Fibroblast of skin of abdomen (primary cell): ENCODE results near the gene BMP2K.

ENCODE experiments used
- DNase-seq: peaks from one replicate; pipeline ENCODE4 v3.0.0-alpha.2; 2013

The BMP2K gene

DNA sequence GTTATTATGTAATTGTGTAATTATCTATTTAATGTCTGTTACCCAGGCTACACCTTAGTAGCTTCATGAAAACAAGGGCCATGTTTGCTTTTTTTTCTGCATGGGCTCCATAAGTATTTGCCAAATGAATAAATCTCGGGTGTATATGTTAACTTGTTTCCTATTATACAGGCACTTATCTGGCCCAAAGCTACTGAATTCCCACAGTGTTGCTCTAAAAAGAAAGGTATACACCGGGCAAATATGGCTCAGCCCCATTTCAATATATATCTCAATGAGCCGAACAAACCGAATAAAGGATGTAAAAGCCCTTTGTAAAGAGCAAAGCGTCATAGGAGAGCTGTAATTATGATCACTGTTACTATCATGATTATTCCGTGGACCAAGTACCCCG, 162.3 kb downstream of the BMP2K start:
- no peak for DNase-seq

DNA sequence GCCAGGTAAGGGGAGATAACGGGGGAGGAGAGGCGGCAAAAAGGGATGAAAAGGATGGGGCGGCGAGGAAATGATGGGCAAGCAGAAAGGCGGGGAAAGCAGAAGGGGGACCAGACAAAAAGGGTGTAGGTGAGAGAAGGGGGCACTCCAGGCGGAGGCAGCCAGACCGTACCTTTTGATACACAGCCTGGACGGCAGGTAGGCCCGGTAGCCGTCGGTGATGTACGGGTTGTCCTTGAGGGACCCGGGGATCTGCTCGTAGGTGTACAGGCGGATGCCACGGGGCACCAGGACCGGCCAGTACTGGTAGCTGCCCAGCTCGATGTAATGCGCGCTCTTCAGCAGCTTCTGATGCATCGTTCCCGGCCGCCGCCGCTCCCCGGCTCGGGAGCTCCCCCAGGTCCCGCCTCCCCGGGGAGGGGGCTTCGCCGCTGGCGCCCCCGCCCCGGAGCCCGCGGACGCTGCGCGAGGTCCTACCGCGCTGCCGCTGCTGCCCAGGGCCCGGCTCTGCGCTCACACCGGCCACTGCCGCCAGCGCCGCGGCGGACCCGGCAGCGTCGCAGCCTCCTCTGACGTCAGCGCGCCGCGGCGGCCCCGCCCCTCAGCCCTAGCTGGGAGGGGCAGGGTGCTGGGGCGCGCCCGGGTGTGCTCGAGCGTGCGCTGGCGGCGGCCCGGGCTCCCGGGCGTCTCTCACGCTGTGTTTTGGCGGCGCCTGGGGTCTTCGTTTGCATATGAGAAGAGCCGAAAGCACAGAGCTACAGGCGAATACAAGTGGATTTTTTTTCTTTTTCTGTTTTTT, 162.9 kb downstream of the BMP2K start, which contains the start of gene PAQR3:
Gene PAQR3, minus strand, starts transcription at position 571 of the 799 bp plus-strand sequence. Its CDS starts 214 bp downstream, at position 357.
- DNase-seq = peak; percentile 85

DNA sequence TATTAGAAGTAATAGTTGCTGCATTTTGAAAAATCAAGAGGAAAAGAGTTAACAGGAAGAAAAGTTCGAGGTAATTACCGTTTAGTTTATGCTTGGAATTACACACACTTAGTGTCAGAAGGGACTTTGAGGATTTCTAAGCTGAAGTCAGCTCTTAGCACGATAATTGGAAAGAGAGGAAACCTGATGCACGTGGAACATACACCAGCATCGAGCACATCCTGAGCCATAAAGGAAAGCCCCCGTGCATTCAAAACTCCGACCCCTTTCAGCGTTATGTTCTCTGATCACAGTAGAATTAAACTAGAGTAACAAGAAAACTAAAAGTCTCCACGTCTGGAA, 163.5 kb downstream of the BMP2K start:
- no peak for DNase-seq

DNA sequence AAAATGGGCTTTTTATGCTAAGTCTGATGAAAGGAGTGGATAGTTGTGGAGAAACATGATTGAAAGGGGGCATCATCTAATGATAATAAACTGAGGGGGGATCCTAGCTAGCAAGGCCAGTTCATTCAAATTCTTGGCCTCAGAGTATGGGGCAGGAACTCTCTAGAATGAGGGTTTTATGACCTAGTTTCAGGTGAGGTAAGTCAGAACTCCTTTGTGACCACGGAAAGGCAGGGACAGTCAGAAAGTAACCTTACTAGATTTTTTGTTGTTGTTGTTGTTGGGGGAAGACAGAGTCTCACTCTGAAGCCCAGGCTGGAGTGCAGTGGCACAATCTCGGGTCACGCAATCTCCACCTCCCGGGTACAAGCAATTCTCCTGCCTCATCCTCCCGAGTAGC, 164.6 kb downstream of the BMP2K start:
- DNase-seq = no peak

GRCh38 chr4:78944381-78944780, 168.2 kb downstream of the BMP2K start:
- DNase-seq = no peak

GRCh38 chr4:78945651-78946179, 169.6 kb downstream of the BMP2K start:
- no peak for DNase-seq

DNA sequence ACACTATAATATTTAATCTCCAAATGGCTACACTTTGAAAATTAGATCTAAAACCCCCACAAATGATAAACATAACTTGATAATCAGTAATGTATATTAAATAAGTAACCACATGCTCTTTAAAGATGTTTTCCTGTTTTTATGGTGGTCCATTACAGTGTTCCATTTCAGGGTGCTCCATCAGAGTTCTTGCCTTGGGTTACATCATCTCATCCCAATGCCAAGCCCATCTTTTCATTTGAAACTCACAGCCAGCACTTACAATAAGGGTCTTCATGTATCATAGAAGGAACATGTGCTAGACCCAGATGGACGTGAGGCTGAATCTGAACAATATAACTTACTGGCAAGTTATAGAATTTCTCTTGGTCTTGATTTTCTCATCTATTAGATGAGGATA, 173.6 kb downstream of the BMP2K start:
- DNase-seq = peak; percentile 32

GRCh38 chr4:78951862-78952472, 175.8 kb downstream of the BMP2K start:
- DNase-seq = peak; percentile 50

- DNase-seq = no peak
Measured at GRCh38 chr4:78953231-78953630, 177.1 kb downstream of the BMP2K start.

DNA sequence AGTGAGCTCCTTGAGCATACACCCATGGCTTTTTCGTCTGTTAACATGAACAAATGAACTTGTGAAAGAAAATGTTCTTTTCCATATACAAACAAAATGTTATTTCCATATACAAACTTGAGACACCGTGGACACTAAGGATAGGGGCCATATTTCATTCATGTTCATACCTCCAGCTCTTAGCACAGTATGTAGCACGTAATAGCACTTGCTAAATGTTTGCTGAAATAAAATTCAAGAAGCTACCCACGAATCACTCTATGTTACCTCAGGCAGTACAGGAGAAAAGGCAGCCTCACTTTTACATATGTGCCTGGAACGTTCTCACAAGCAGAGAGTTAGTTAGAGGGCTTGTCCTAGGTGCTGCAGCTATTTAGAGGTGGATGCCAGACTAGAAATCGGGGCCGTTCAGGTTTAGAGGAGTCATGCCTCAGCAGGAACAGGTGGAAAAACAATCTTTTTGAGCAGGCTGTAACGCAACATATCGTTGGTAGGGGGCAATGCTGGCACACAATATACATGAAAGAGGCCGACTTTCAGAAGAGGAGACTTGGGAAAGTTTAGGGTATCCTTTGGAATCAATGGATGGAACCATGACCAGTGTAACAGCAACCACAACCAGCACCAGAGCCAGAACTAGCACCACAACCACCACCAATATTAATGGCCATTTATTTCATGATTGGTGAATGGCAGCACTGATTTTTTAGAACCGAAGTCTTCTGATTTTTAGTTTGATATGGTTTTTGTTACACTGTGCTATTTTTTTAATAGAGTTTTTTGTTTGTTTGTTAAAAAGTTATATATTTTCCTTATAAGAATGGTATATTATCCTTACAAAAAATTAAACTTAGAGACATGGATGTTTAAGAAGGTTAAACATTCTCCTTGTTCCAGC, 177.9 kb downstream of the BMP2K start:
- peak; percentile 16 for DNase-seq

- DNase-seq = no peak
Measured at GRCh38 chr4:78956975-78957374, 180.8 kb downstream of the BMP2K start.

DNA sequence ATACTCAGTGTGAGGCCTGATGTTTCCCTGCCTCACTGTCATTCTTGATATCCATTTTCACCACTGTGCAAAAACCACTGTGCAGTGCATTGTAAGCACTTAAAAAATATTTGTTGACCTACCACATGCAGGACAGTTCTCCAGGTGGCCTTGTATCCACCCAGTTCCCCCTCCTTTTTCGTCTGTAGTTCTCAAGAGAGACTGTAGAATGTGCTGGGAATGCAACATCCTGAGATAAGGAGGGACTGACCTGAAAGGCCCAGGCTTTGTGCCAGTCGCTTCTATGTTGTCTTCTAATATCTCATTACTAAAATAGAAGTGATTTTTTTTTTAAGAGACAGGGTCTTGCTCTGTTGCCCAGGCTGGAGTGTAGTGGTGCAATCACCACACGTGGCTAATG, 184.8 kb downstream of the BMP2K start:
- DNase-seq = no peak
